Body of pancreas (tissue), 4 donors: ENCODE data around the gene FER. TPM values are rescaled to one million over a fixed set of nuclear protein-coding genes. Genes with fewer than 3 reads are reported as not detected.

ENCODE experiments used
- ATAC-seq: fragments of 150-250 bp; one replicate; pipeline ENCODE4 v1.9.1; 2016
- DNase-seq, 4 donors: peaks; one replicate each; pipeline ENCODE4 v3.0.0-alpha.2; 2019
- H3K27ac ChIP-seq, 4 donors: fragments of 200-600 bp; sonication (generic); 1 replicate in 3 of 4; 2 replicates in 1 of 4; pipeline versions ENCODE4 v1.5.1 to v1.6.1; 2016 to 2019; ENCODE audit warnings: mild to moderate bottlenecking in 1 of 4, mixed read lengths in 1 of 4, moderate library complexity in 1 of 4
- H3K27me3 ChIP-seq, 2 donors: fragments of 200-600 bp; sonication (generic); one replicate each; pipeline ENCODE4 v1.6.0; 2016; ENCODE audit warnings: mild to moderate bottlenecking in 1 of 2
- H3K36me3 ChIP-seq, 2 donors: fragments of 200-600 bp; sonication (generic); replicated peaks in 1 of 2; 2 replicates each; pipeline ENCODE4 v1.5.1; 2016; ENCODE audit warnings: low read depth in 2 of 2; ENCODE audit not compliant: insufficient read depth in 1 of 2
- H3K4me1 ChIP-seq: fragments of 200-600 bp; sonication (generic); one replicate; pipeline ENCODE4 v1.6.0; 2016
- H3K4me3 ChIP-seq, 2 donors: fragments of 200-600 bp; sonication (generic); 1 replicate in 1 of 2; 2 replicates in 1 of 2; pipeline ENCODE4 v1.5.1; 2016 to 2019
- H3K9me3 ChIP-seq, 3 donors: fragments of 200-600 bp; sonication (generic); 1 replicate in 2 of 3; 2 replicates in 1 of 3; pipeline ENCODE4 v1.5.1; 2016
- POLR2A ChIP-seq, 3 donors: fragments of 450-650 bp; IDR thresholded peaks; one replicate each; pipeline ENCODE4 v1.6.1; 2016; ENCODE audit warnings: antibody characterized with exemption in 3 of 3, mild to moderate bottlenecking in 2 of 3
- WGBS, 2 donors: methylation state at CpG; one replicate each; pipeline ENCODE4 v1.1.5; 2017; 5-methylcytosine and 5-hydroxymethylcytosine counted together
- intact Hi-C: fragments of 100-400 bp; cut with DNase I; formaldehyde crosslinking; loops from one replicate; pipeline ENCODE4 v1.15.1; 2023
- total RNA-seq, 2 donors: library from RNA; depleted of rRNA; stranded (reverse); fragments of >200 nt; gene quantifications; one replicate each; pipeline ENCODE4 v1.1.0, GENCODE V29; 2016
- TF ChIP-seq, protein P1 (sequence below), 7 experiments: fragments of 450-650 bp in 4 of 7; fragments of 200-600 bp in 3 of 7; sonication (generic) in 3 of 7; IDR thresholded peaks; one replicate each; pipeline ENCODE4 v1.5.1; 2016 to 2019; ENCODE audit warnings: antibody characterized with exemption in 7 of 7

Gene FER
- total RNA-seq, 2 donors from 2014 or later: 7.9 to 13.2 TPM

DNA sequence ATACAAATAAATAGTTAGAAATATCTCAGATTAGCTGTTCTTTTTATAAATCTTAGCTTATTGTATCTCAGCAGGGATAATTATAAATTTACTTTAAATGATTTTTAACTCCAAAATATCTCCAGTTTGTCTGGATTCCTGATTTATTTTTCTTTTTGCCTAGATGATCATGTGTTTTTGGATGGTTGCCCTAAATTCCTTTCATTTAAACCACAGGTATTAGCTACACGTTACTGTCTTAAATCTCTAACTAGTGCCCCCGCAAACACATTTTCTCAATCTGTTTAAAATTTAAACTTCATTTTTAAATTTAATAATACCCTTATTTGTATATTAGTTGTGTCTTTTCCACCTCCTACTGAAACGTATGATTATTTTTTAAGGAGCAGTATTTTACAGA lies 5.6 kb downstream of the FER start:
- DNase-seq (no peak), ATAC-seq (no peak)
- intact Hi-C loops: no loop called here
- H3K36me3 ChIP-seq: no peaks in the 10 kb centered on the region
- peaks cover 8% of the 10 kb centered on the region for H3K4me1 ChIP-seq
- TF ChIP-seq, protein P1, sequence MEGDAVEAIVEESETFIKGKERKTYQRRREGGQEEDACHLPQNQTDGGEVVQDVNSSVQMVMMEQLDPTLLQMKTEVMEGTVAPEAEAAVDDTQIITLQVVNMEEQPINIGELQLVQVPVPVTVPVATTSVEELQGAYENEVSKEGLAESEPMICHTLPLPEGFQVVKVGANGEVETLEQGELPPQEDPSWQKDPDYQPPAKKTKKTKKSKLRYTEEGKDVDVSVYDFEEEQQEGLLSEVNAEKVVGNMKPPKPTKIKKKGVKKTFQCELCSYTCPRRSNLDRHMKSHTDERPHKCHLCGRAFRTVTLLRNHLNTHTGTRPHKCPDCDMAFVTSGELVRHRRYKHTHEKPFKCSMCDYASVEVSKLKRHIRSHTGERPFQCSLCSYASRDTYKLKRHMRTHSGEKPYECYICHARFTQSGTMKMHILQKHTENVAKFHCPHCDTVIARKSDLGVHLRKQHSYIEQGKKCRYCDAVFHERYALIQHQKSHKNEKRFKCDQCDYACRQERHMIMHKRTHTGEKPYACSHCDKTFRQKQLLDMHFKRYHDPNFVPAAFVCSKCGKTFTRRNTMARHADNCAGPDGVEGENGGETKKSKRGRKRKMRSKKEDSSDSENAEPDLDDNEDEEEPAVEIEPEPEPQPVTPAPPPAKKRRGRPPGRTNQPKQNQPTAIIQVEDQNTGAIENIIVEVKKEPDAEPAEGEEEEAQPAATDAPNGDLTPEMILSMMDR (IDR thresholded peaks at IDR 0.05): no peak
- no peak for TF ChIP-seq POLR2A (IDR thresholded peaks at IDR 0.05)
- no peak overlapping the region for H3K4me3 ChIP-seq
- H3K27ac ChIP-seq: no peak overlapping the region
- no peaks in the 10 kb centered on the region for H3K9me3 ChIP-seq
- H3K27me3 ChIP-seq: no peaks in the 10 kb centered on the region
- 65 to 74% methylated on average over 3 of the region's 3 CpGs for WGBS, 2 donors

DNA sequence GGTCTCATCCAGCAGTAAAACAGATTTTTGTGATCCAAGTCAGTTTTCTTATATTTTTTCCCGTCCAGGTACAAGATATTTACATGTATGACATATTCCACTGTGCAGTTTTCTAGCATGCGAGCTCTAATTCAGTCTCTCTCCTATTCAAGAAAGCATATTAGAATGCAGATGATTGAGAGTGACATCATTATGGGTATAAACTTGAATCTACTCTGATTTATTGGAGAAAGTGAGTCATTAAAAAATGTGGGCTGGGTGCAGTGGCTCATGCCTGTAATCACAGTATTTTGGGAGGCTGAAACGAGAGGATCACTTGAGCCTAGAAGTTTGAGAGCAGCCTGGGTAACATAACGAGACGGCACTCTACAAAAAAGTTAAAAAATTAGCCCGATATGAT lies 6.2 kb downstream of the FER start:
- 76 to 83% methylated on average over 6 of the region's 6 CpGs for WGBS, 2 donors
- intact Hi-C loops: no loop called here
- Histone ChIP-seq H3K27ac (no peak overlapping the region), H3K9me3 (no peaks in the 10 kb centered on the region), H3K36me3 (no peaks in the 10 kb centered on the region), H3K4me1 (peaks cover 8% of the 10 kb centered on the region), H3K27me3 (no peaks in the 10 kb centered on the region), H3K4me3 (no peak overlapping the region)
- ATAC-seq (no peak), DNase-seq (no peak)
- TF ChIP-seq POLR2A (IDR thresholded peaks at IDR 0.05): no peak
- TF ChIP-seq, protein P1 (IDR thresholded peaks at IDR 0.05): no peak

DNA sequence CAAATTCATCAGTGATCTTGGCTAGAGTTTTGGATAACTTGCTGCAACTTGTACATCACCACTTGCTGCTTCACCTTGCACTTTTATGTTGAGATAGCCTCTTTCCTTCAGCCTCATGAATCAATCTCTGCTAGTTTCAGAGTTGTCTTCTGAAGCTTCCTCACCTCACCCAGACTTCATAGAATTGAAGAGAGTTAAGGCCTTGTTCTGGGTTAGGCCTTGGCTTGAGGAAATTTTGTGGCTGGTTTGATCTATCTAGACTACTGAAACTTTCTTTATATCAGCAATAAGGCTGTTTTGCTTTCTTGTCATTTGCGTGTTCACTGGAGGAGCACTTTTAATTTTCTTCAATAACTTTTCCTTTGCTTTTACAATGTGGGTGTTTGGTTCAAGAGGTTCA lies 12.8 kb downstream of the FER start:
- WGBS, 2 donors: 95 to 100% methylated on average over 1 of the region's 1 CpG
- no peaks in the 10 kb centered on the region for H3K27me3 ChIP-seq
- H3K36me3 ChIP-seq: no peaks in the 10 kb centered on the region
- no peaks in the 10 kb centered on the region for H3K9me3 ChIP-seq
- H3K27ac ChIP-seq: no peak overlapping the region
- no peak for ATAC-seq
- intact Hi-C loops: no loop called here
- peaks cover 4% of the 10 kb centered on the region for H3K4me1 ChIP-seq
- no peak for TF ChIP-seq POLR2A (IDR thresholded peaks at IDR 0.05)
- TF ChIP-seq, protein P1 (IDR thresholded peaks at IDR 0.05): no peak
- DNase-seq: no peak
- no peak overlapping the region for H3K4me3 ChIP-seq

DNA sequence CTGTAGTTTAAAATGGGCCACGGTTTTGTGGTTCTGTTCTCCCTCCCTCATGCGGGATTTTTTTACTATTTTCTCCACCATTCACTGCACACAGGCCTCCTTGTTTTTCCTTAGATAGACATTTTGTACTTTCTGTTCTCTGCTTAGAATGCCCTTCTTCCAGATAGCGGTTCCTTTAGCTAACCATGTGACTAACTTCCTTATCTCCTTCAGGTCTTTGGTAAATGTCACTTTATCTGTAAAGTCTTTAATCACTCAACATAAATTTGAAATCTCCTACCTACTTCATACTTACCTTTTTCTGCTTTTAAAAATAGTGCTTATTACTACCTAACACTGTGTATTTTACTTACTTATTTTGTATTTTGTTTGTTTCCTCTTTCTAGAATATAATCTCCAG lies 15.0 kb downstream of the FER start:
- no peak overlapping the region for H3K4me3 ChIP-seq
- no peaks in the 10 kb centered on the region for H3K27me3 ChIP-seq
- no peaks in the 10 kb centered on the region for H3K36me3 ChIP-seq
- DNase-seq: no peak
- ATAC-seq: no peak
- intact Hi-C loops: no loop called here
- TF ChIP-seq, protein P1 (IDR thresholded peaks at IDR 0.05): no peak
- TF ChIP-seq POLR2A (IDR thresholded peaks at IDR 0.05): no peak
- peaks cover 4% of the 10 kb centered on the region for H3K4me1 ChIP-seq
- 17 to 34% methylated on average over 3 of the region's 3 CpGs for WGBS, 2 donors
- no peak overlapping the region for H3K27ac ChIP-seq
- no peaks in the 10 kb centered on the region for H3K9me3 ChIP-seq

DNA sequence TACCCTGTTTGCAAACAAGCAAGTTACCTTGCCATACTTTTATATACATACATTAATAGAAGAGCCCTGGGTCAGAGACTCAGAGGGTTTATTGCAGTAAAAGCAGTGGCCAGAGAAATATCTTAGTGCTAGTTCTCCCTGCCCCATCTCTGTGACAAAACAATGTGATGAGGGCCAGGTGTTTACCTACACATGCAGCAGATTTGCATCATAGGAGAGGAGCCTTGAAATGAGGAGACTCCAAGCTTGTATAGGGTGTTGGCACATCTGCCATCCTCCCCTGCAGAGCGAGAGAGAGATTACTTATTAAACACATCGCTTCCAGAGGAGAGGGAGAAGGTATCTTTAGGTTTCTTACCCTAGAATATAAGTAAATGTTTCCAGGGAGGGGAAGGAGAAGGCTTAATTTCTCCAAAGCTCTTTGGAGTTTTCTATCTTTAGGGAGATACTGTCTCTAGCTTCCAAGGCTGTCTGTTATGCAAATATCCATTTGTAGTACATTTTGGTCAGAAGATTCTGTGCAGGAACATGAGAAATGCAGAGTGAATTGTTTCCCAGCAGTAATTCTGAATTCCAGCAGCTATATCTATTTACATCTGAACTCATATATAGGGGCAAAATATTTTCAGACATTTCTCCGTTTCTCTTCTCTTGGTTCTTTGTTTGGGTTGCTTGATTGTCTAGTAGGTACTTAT lies 15.7 kb downstream of the FER start:
- ATAC-seq (no peak), DNase-seq (no peak)
- 77 to 80% methylated on average over 3 of the region's 3 CpGs for WGBS, 2 donors
- TF ChIP-seq, protein P1 (IDR thresholded peaks at IDR 0.05): no peak
- TF ChIP-seq POLR2A (IDR thresholded peaks at IDR 0.05): no peak
- H3K36me3 ChIP-seq: no peaks in the 10 kb centered on the region
- no peaks in the 10 kb centered on the region for H3K27me3 ChIP-seq
- H3K4me3 ChIP-seq: no peak overlapping the region
- no peak overlapping the region for H3K27ac ChIP-seq
- peaks cover 4% of the 10 kb centered on the region for H3K4me1 ChIP-seq
- no peaks in the 10 kb centered on the region for H3K9me3 ChIP-seq
- intact Hi-C loops: no loop called here
